GM18505 (cell line): ENCODE results near the gene MUCL3.
"Not testable (repeated sequence)": the region's sequence is repeated elsewhere in the genome, so short reads cannot be mapped to it uniquely, and the experiment has no call there.

Experiments used
- ATAC-seq: cut with Tn5 transposase; IDR thresholded peaks from one replicate; pipeline ENCODE4 v1.9.1; 2021; ENCODE audit not compliant: unreplicated experiment
- POLR2A ChIP-seq: IDR thresholded peaks from 4 replicates; pipeline ENCODE4 v1.6.1; 2011; ENCODE audit warnings: borderline replicate concordance; ENCODE audit not compliant: insufficient read depth, insufficient read length; ENCODE audit errors: extremely low read depth

MUCL3 gene

DNA sequence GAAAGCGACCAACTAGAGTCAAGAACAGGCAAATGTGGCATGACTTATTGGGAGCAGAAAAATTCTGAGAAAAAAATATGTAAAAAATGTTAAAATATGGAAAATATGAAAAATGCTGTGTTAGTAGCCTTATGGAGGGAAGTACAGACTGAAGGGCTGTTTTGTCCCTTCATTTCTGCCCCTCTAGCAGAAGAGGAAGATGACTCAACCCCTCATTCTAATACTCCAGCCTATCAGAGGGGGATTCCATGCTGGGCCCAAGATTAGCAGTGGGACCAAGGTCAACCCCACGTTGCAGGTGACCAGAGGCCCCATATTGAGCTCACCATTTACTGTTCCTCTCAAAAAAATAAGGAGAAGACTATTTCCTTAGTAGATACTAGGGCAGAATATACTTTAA lies 51.1 kb downstream of the MUCL3 start:
- ATAC-seq: no peak
- no peak for TF ChIP-seq POLR2A

DNA sequence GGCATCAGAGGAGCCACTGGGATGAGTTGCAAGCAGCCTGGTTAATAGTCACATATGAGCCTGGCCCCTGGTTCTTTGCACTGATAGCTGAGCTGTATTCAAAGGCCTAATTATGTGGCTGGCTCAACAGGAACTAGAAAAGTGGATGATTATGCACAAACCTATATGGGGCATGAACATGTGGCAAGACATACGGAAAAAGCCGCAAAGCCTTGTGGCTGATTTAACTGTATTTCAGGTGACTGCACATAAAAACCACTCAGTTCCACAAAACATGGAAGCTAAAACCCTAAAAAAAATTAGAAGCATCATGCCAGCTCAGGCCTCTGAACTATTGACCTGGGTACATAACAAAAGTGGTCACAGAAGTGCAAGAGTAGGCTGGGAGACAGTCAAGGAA lies 56.5 kb downstream of the MUCL3 start:
- ATAC-seq: no peak
- no peak for TF ChIP-seq POLR2A

DNA sequence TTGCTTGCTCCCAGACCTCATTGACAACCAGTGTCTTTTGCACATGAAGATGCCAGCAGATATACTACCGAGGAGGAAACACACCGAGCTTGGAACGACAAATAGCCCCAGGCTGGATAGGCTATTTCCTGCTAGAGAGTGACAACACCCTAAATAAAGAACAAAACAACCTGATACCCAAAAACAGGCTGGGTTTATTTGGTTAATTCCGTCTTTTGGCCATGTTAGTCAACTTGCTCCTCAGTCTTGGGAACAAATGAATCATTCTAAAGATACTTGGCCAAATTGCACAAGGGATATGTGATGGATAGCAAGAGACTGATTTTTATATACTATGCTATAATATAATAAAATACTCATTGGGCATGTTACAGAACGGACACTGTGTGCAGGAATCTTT lies 58.0 kb downstream of the MUCL3 start:
- no peak for ATAC-seq

DNA sequence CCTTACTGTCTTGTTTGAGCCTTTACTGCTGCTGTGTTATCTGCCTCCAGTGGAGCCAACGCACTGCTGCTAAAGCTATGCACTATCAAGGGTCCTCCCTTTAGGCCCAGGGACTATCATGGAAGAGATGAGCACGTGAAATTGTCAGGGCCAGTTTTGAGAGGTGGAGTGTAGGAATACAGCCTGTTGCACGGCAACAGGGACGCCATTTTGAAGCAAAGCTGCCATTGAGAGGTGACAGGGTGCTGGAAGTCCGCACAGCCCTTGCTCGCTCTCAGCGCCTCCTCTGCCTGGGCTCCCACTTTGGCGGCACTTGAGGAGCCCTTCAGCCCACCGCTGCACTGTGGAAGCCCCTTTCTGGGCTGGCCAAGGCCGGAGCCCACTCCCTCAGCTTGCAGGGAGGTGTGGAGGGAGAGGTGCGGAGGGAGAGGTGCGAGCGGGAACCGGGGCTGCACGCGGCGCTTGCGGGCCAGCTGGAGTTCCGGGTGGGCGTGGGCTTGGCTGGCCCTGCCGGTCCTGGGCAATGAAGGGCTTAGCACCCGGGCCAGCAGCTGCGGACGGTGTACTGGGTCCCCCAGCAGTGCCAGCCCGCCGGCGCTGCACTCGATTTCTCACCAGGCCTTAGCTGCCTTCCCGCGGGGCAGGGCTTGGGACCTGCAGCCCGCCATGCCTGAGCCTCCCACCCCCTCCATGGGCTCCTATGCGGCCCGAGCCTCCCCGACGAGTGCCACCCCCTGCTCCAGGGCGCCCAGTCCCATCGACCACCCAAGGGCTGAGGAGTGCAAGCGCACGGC lies 59.5 kb downstream of the MUCL3 start:
- ATAC-seq: not testable (repeated sequence)

More for the DNA sequence above, 58.0 kb downstream of the MUCL3 start:
- TF ChIP-seq POLR2A: no peak

DNA sequence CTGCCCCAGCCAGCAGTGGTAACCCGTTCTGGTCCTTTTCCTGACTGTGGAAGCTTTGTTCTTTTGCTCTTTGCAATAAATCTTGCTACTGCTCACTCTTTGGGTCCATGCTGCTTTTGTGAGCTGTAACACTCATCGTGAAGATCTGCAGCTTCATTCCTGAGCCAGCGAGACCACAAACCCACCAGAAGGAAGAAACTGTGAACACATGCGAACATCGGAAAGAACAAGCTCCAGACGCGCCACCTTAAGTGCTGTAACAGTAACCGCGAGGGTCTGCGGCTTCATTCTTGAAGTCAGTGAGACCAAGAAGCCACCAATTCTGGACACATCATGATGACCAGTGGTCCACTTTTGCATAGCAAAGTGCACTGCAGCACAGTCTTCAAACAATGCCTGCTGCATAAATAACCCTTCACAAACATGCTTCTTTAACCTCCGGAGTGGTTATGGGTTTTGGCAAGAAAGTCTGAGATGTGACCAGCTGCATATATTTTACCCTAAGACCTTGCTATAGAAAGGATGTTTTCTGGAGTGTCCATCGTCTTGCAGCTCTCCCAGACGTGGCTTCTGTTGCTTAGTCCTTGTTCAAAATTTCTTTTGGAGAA lies 60.6 kb downstream of the MUCL3 start:
- no peak for ATAC-seq
- TF ChIP-seq POLR2A: no peak

DNA sequence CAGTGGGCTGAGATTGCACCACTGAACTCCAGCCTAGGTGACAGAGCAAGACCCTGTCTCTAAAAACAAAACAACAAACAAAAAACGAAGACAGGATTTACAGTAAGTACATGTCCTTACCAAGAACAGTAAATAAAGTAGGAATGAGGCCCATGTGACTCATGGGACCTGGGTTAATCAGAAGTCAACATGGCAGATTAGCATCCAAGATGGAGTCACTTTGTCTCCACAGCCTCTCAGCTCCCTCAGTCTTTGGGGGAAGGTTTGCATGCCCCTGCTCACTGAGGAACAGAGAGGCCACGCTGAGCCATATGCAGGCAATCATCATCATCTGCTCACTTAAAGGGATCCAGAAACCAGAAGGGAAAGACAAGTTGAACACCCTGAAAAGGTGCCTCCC lies 61.7 kb downstream of the MUCL3 start:
- no peak for TF ChIP-seq POLR2A
- ATAC-seq: no peak
